ENCODE results near the gene SLC46A3.

SLC46A3 gene

DNA sequence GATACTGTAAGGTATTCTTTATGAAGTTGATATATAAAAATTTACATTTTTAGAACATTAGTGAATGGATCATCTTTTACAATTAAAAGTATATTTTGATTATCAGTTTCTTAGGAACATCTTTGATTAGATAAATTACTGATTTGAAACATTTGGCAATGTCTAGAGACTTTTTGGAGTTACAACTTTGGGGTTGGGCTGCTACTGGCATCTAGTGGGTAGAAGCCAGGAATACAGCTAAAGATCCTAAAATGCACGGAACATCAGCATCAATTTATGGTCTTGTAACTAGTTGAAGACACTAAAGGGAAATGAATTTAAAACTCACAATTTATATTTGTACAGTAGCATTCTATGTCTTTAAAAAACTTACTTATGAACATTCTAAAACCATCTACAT is 40.0 kb downstream of the SLC46A3 start:
- DNase-seq, result no peak

DNA sequence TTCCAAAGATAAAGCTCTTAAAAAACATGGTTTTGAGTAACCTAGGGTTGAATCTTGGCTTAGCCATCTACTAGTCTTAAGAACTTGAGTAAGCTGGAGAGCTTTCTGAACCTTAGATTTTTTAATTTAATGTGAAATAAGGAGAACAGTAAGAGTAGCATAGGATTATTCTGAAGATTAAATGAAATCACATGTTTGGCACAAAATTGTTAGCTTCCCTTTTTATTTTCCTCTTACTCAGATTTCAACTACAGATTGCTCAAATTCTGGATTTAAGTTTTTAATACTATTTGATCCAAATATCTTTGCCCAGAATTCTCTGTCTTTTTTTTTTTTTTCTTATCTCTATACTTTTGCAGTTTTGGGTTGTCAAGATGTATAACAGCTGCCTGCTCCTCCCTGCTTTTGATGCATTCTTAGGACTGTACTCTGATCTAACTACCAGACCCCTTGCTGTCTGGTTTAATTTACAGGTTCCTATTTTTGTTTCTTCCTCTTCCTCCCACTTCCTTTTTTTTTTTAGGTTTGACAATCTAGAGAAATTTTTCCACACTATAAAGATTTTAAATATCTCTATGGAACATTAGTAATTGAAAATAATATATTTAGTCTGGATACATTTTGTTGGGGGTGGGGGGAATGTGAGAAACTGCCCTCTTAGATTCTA is 47.5 kb downstream of the SLC46A3 start:
- DNase-seq, result no peak

DNA sequence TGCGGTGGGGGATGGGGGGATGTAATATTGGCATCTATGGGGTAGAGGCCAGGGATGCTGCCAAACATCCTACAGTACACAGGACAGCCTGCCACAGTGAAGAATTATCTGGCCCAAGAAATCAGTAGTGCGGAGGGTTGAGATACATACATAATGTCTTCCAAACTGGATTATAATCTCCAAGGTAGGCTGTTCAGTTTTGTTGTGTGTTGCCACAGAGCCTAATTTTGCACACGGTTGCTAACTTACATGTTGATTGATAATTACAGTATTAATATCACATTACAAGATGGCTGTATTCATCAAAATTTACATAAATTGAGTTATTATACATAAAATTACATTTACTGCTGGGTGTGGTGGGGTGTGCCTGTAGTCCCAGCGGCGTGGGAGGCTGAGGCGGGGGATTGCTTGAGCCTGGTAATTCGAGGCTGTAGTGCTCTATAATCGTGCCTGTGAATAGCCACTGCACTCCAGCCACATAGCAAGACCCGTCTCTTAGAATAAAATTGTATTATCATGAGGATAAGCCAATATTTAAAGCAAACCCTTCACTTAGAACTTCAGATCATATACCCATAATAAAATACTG is 51.8 kb downstream of the SLC46A3 start:
- no peak for DNase-seq

DNA sequence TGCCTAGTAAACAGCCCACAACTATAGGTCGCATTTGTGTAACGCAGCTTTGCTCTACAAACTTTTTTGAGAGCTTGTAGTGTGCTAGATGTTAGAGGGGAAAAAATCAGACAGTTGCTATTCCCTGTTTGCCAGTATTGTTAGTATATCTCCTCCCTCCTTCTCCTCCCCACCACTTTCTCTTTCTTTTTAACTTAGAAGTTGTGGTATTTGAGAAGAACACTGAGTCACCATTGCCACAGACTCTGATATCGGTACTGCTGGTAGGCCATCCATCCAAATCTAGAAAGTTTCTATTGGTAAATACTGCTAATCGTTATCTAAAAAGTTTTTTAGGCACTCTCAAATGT is 59.2 kb downstream of the SLC46A3 start:
- peak in 1 of 2 experiments; percentile 36 for DNase-seq

DNA sequence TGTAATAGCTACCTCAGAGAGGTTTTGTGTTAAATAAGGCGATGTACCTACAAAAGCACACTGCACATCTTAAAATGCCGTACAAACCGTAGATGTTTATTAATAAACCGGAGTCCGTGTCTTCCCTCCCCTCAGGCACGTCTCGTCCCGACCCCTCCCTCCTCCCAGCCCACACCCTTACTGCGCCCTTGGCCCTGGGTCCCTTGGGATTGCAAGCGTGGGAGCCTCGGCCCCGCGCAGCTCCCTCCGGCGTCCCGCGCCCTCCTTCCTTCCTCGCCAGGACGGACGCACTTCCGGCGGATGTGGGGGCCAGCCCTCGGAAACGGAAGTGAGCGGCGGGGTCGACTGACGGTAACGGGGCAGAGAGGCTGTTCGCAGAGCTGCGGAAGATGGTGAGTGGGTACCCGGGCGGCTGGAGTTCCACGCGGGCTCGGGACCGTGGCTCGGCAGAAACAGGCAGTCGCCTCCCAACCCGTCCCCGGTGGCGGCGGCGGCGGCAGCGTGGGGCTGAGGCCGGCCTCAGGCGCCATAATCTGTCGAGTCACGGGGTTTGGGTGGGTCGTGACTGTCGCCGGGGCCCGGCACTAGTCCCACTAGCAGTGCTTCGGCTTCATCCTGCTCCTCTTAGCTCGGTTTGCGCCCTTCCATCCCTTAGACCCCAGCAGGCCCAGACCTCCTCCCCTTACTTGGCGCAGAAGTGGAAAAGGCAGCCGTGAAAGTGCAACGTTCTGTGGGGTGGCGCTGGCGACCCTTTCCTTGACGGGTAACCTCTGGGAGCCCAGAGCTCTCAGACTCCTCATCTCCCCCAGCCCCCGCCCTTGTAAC is 59.8 kb downstream of the SLC46A3 start, which contains the start of gene POMP:
POMP (plus strand) TSS at position 335 of the 825 bp plus-strand sequence; CDS start at position 390, 55 bp downstream.
- peak; percentile 69 to 79 for DNase-seq

DNA sequence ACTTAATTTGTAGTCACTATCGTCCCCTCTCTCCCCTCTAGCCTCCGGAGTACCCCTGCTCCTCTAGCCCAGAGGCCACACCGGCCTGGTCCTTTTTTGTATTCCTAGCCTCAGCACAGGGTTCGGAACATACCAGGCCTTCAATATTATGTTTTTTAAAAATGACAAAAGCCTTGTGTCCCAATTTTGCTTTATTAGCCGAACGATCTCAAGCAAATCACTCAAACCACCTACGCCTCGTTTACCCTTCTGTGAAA is 60.3 kb downstream of the SLC46A3 start:
- DNase-seq, result no peak

DNA sequence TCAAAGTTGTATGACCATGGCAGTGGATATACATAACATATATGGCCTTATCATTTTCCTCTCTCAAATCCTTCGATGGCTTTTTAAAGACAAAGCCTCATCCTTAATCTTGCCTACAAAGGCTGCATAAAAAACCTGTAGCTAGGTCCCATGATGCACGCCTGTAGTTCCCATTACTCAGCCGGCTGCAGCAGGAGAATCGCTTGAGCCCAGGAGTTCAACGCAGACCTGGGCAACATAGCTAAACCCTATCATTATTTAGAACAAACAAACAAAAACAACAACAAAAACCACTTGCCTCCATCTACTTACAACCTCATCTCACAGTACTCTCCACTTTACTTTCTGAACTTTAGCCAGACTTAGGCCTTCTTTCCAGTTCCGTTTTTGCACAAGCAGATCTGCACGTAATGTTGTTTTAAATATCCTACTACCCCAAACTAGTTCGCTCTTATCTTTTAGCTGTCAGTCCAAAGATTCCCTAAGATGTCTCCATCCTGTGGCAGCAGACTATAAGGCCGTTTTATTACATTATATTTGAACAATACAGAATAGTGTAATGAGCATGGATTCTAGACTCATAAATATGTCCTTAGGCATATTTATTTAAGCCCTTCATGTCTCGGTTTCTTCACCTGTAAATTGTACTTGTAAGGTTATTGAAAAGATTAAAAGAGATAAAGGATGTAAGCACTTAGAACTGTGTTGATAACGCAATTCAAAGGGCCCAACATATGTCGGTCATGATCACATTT is 60.8 kb downstream of the SLC46A3 start:
- DNase-seq, result peak in 1 of 2 experiments; percentile 28

DNA sequence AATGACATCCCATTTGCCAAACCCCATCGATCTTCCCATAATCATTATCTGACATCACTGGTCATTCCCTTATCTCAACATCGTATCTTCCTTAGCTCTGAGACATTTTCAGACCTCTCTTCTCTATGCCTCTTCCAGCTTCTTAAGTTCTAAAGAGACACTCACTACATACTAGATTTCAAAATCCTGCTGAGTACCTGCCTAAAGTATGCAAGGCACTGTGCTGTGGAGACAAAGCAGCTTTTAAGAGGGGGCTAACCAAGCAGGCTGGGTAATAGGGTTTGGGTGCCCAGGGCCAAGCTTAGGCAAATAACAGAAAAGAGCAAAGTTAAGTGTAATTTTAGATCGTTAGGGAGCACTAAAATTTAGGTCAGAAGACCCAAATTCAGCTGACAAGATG is 63.2 kb downstream of the SLC46A3 start:
- no peak for DNase-seq

DNA sequence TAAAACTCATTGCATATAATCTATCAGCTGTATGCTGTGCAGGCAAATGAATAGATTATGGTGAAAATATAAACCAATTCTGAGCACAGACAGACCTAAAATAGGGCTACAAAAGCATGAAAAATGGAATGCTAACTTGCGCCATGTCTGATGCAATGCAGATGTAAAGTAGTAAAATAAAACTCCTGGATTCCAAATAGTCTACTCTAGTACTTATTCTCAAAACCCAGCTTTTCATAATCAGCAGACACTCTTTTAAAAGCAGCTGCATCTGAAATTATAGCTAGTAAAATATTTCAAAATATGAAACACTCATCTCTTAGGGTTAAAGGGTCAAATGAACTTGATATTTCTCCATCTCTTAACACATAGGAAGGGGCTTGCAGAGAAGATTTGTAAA is 64.5 kb downstream of the SLC46A3 start:
- DNase-seq, result no peak

DNA sequence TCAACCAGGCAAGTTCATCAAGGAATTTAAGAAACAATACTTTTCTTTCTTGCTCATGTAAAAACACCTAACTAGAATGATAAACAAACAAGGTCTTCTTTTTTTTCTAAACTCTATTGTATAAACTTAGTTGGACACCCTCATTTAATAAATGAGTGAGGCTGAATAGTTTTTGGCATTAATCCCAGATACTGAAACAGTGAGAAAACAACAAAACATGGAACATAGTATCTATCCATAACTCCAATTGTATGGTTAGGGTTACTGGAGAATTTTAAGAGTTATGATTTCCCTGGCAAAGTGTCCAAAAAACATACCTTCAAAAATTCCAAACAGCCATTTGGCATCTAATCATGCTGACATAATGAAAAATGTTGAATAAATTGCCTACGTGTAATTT is 65.7 kb downstream of the SLC46A3 start:
- DNase-seq, result no peak

DNA sequence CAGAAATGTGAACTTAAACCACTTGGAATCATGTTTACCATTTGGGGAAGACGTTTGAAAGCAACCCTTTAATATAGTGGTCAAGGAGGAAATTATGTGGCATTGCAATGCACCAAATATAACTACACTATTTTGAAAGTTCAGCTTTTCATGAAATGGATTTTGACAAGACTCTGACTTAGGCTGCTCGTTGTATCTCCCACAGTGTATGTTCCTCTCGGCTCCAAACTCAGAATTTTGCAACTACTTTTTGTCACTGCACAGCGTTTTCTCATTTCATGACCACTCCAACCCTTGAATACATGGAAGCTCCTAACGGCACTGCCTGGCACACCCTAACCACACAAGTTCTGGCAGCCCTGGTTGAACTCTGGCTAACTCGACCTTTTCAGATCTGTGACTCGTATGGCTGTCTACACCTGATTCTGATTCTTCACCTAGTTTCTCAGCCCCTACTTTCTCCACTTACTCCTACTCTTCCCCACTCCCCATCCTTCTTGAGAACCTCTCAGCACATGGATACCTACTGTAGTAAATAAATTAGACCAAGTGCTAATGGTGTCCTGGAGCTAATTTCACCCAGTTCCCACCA is 66.9 kb downstream of the SLC46A3 start:
- no peak for DNase-seq

DNA sequence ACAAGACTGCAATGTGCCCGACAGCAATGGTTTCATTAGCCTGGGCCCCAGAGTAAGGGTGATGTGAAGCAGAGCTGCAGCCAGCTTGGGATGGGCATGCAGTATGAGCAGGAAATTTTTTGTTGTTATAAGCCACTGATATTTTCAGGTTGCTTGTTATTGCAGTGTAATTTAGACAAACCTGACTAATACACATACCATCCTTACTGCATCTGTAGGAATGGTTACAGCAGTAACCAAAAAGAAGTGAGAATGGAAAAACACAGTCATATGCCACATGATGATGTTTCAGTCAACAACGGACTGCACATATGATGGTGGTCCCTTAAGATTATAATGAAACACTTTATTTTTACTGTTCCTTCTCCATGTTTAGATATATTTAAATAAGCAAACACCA is 68.5 kb downstream of the SLC46A3 start:
- no peak for DNase-seq
